GM20000 (cell line): Measurements from ENCODE around the gene GUCA1C.

Experiments
- DNase-seq: peaks from one replicate; pipeline ENCODE4 v3.0.0; 2012; ENCODE audit warnings: low spot score
- TF ChIP-seq, protein P1 (sequence below): IDR thresholded peaks from 2 replicates; pipeline ENCODE4 v1.5.1; 2012; ENCODE audit warnings: mild to moderate bottlenecking, control low read depth; ENCODE audit errors: extremely low read depth, missing control alignments

GUCA1C gene

DNA sequence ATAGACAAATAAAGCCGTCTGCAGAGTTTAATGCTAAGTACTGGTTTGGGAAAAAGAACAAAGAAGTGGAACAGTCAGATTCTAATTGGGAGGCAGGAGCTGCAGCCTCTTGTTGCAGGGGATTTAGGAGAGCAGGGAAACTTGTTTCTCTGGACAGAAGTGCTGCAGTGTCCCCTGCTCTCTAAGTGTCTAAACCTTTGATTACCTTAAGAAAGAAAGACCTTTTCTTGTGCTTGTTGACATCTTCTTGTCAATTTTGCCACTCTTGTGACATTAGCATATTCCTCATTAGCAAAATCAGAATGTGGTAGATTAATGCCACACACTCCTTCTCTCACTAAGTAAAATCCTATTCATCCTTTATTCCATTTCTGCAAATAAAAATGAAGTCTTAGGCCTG, 92.3 kb downstream of the GUCA1C start:
- TF ChIP-seq, protein P1, sequence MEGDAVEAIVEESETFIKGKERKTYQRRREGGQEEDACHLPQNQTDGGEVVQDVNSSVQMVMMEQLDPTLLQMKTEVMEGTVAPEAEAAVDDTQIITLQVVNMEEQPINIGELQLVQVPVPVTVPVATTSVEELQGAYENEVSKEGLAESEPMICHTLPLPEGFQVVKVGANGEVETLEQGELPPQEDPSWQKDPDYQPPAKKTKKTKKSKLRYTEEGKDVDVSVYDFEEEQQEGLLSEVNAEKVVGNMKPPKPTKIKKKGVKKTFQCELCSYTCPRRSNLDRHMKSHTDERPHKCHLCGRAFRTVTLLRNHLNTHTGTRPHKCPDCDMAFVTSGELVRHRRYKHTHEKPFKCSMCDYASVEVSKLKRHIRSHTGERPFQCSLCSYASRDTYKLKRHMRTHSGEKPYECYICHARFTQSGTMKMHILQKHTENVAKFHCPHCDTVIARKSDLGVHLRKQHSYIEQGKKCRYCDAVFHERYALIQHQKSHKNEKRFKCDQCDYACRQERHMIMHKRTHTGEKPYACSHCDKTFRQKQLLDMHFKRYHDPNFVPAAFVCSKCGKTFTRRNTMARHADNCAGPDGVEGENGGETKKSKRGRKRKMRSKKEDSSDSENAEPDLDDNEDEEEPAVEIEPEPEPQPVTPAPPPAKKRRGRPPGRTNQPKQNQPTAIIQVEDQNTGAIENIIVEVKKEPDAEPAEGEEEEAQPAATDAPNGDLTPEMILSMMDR = no peak
- no peak for DNase-seq
